ENCODE measurements around the gene CPXM1. TPM values are rescaled to one million over a fixed set of nuclear protein-coding genes. Genes with fewer than 3 reads are reported as not detected.

CPXM1 gene
- total and polyA plus RNA-seq, 10 of the 15 experiments (the other 5 are each of a cell fraction or from before 2014, with no cell fraction given), result 0.22 to 3.9 (median 0.63) TPM; not detected in 2

DNA sequence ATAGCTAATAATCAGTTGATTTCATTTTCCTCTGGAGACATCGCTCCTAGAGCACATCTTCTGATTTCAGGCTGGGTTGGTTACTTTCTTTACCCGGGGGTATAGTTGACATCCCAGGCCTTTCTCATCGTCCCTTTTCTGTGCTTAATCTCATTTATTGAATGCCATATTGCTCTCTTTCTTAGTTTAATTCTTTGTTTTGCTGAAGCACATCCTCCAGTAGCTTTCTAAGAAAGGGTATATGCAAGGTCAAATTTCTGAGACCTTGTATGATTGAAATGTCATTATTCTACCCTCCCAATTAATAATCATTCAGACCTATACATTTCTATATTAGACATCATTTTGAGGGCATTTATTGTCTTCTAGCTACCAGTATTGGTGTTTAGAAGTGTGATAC lies 11.8 kb upstream of the CPXM1 start:
- DNase-seq (ENCODE audit: low read depth, low spot score) (no peak), FAIRE-seq (no peak), ATAC-seq (no peak)
- 29% methylated on average over 3 of the region's 3 CpGs for WGBS (ENCODE audit: insufficient coverage, insufficient replicate concordance, low lambda C conversion rate, missing lambda C conversion rate)
- Histone ChIP-seq H3K4me1 (ENCODE audit: control insufficient read depth, insufficient read depth, low read length) (no peaks in the 10 kb centered on the region), H3K36me3 (ENCODE audit: control insufficient read depth in 2 of 2, insufficient read depth in 2 of 2, low read length in 1 of 2) (no peaks in the 10 kb centered on the region), H3K27me3 (replicated peaks in 1 of 2; ENCODE audit: control insufficient read depth in 2 of 2, insufficient read depth in 2 of 2, low read length in 1 of 2) (no peaks in the 10 kb centered on the region; a peak in 1 of 4 replicates), H3K79me2 (ENCODE audit: control insufficient read depth, insufficient read depth, low read length) (no peaks in the 10 kb centered on the region), H3K27ac (ENCODE audit: control insufficient read depth, insufficient read depth) (no peak overlapping the region), H3K4me2 (ENCODE audit: control insufficient read depth, insufficient read depth) (no peak overlapping the region), H4K20me1 (ENCODE audit: control insufficient read depth, insufficient read depth) (no peaks in the 10 kb centered on the region), H3K9me3 (replicated peaks; ENCODE audit: control insufficient read depth, insufficient read depth, low read length) (no peaks in the 10 kb centered on the region; the same call in 2 of the 3 replicates), H3K4me3 (no peak overlapping the region), H2AFZ (ENCODE audit: control insufficient read depth, low read depth, low read length) (no peak overlapping the region), H3K9ac (ENCODE audit: control insufficient read depth, insufficient read depth, low read length) (no peak overlapping the region)
- ChIA-PET SMC1A (ENCODE audit: uncharacterized antibody, unreplicated experiment) (interaction anchor here (1.1 to 1.2 kb wide), 2 partner anchors 10 to 189 kb away, joined by 3 to 4 read pairs; no protein-coding TSS in a partner anchor), CTCF (interaction anchor here (0.6 to 0.8 kb wide), 2 partner anchors 36 to 39 kb away, joined by 3 to 4 read pairs; no protein-coding TSS in a partner anchor), RAD21 (ENCODE audit: unreplicated experiment) (no interaction called here), POLR2A (interaction anchor here (0.7 kb wide), 1 partner anchor 32 kb away, joined by 7 read pairs; no protein-coding TSS in a partner anchor)
- intact Hi-C loops (cut with micrococcal nuclease; ENCODE audit: unreplicated experiment), result no loop called here
- TF ChIP-seq TARDBP (IDR thresholded peaks at IDR 0.05; ENCODE audit: borderline replicate concordance) (no peak), CREB1 (IDR thresholded peaks at IDR 0.05; ENCODE audit: low read depth) (no peak), FOXM1 (IDR thresholded peaks at IDR 0.05; ENCODE audit: low read depth, low read length) (no peak), JUND (IDR thresholded peaks at IDR 0.05; ENCODE audit: low read depth, low read length) (no peak), RB1 (IDR thresholded peaks at IDR 0.05; ENCODE audit: borderline replicate concordance) (no peak), ESRRA (IDR thresholded peaks at IDR 0.05; ENCODE audit: low read length) (no peak), ZBED1 (IDR thresholded peaks at IDR 0.05; ENCODE audit: borderline replicate concordance) (no peak), SUPT20H (IDR thresholded peaks at IDR 0.05; ENCODE audit: borderline replicate concordance, control insufficient read depth, low read depth, low read length) (no peak), SP1 (IDR thresholded peaks at IDR 0.05; ENCODE audit: low read depth, low read length) (no peak), NR2C2 (IDR thresholded peaks at IDR 0.05; ENCODE audit: borderline replicate concordance, control insufficient read depth, insufficient read length, low read depth) (no peak), RELA (IDR thresholded peaks at IDR 0.05; ENCODE audit: borderline replicate concordance, partially characterized antibody) (no peak), KAT2A (conservative IDR thresholded peaks at IDR 0.05; ENCODE audit: control insufficient read depth, low read depth, low read length) (no peak)
- in situ Hi-C loops (cut with MboI), result no loop called here
- no TSS peak for BruUV-seq (replicated peaks)
